ENCODE results near the gene ZNF500. TPM values are rescaled to one million over a fixed set of nuclear protein-coding genes. Genes with fewer than 3 reads are reported as not detected.

Gene ZNF500
- polyA plus RNA-seq (2011; rRNA removed) (4.6 and 4.7 TPM in 2 replicates), polyA plus RNA-seq (2017; fragmentation: RNase III; extraction: RNeasy Plus Mini Kit Qiagen cat#74134 plus additional on column Dnase treatment) (5.2 to 6.7 TPM (median 6.4 TPM) in 3 replicates), polyA minus RNA-seq (2011; rRNA and poly(A)+ RNA removed) (6.6 and 8.1 TPM in 2 replicates)
- 5.5 and 8.8 TPM in 2 replicates for polyA plus RNA-seq (2012; cell fraction: cytosol; rRNA removed)
- 18.1 and 24.3 TPM in 2 replicates for polyA plus RNA-seq (2012; cell fraction: nucleus; rRNA removed)

- TF ChIP-seq CHD2 (IDR thresholded peaks at IDR 0.05; ENCODE audit: low read length, partially characterized antibody) (no peak), MAFK (IDR thresholded peaks at IDR 0.05; ENCODE audit: partially characterized antibody) (no peak), JUN (IDR thresholded peaks at IDR 0.05) (peak; percentile 50 to 70; a peak in 4 of 5 replicates), GATA3 (IDR thresholded peaks at IDR 0.05; ENCODE audit: borderline replicate concordance) (peak; percentile 30; the same call in 1 of the 2 replicates), MAX (IDR thresholded peaks at IDR 0.05) (peak; percentile 87), PHF8 (IDR thresholded peaks at IDR 0.05; ENCODE audit: borderline replicate concordance, low read depth) (peak; percentile 89), RFX5 (IDR thresholded peaks at IDR 0.05) (0 out of 2 replicates have a peak, but pooled peaks have one; percentile 52), POLR2AphosphoS2 (conservative IDR thresholded peaks at IDR 0.05; ENCODE audit: low read length) (no peak), NR3C1 (IDR thresholded peaks at IDR 0.05) (no peak), KDM1A (IDR thresholded peaks at IDR 0.05; ENCODE audit: low read depth) (peak; percentile 63; the same call in 1 of the 2 replicates), CBX8 (IDR thresholded peaks at IDR 0.05) (no peak), POLR2A (IDR thresholded peaks at IDR 0.05; ENCODE audit: low read length) (peak; percentile 75), MYC (IDR thresholded peaks at IDR 0.05; ENCODE audit: borderline replicate concordance, low read length) (peak; percentile 58; the same call in 1 of the 2 replicates), KDM5A (IDR thresholded peaks at IDR 0.05) (peak; percentile 61; the same call in 1 of the 2 replicates), TFCP2L1 (CRISPR knock-in tag; IDR thresholded peaks at IDR 0.05) (no peak), HOXB5 (CRISPR knock-in tag; IDR thresholded peaks at IDR 0.05) (no peak), RCOR1 (IDR thresholded peaks at IDR 0.05; ENCODE audit: low read depth, low read length) (no peak)
- TF ChIP-seq, protein P1, sequence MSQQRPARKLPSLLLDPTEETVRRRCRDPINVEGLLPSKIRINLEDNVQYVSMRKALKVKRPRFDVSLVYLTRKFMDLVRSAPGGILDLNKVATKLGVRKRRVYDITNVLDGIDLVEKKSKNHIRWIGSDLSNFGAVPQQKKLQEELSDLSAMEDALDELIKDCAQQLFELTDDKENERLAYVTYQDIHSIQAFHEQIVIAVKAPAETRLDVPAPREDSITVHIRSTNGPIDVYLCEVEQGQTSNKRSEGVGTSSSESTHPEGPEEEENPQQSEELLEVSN (IDR thresholded peaks at IDR 0.05; ENCODE audit: borderline replicate concordance, low read depth) = peak; percentile 62; the same call in 1 of the 2 replicates
- TF ChIP-seq, protein P2, sequence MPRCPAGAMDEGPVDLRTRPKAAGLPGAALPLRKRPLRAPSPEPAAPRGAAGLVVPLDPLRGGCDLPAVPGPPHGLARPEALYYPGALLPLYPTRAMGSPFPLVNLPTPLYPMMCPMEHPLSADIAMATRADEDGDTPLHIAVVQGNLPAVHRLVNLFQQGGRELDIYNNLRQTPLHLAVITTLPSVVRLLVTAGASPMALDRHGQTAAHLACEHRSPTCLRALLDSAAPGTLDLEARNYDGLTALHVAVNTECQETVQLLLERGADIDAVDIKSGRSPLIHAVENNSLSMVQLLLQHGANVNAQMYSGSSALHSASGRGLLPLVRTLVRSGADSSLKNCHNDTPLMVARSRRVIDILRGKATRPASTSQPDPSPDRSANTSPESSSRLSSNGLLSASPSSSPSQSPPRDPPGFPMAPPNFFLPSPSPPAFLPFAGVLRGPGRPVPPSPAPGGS (IDR thresholded peaks at IDR 0.05) = peak; percentile 61; the same call in 1 of the 3 replicates
- POLR2A ChIA-PET = interaction anchor here (1.3 to 2.3 kb wide), 3 partner anchors 32 to 151 kb away, joined by 3 to 25 read pairs (median 5); partner anchors contain the start of genes ANKS3 and DNAAF8
- CTCF ChIA-PET = interaction anchor here (0.7 to 1.2 kb wide), 4 partner anchors 103 to 189 kb away, joined by 3 to 5 read pairs (median 3); no protein-coding TSS in a partner anchor
- H3K4me1 ChIP-seq = peaks cover 17% of the 10 kb centered on the region; the same call in 2 of the 3 replicates
- no peaks in the 10 kb centered on the region for H3K9me3 ChIP-seq
- peak; percentile 96 to 97 for DNase-seq (ENCODE audit: low read depth in 1 of 2, low spot score in 1 of 2)
- H3K4me2 ChIP-seq = peak within 1 kb of the TSS; percentile 86
- no peak for FAIRE-seq
- peak within 1 kb of the TSS; percentile 81 for H3K4me3 ChIP-seq
- peak within 1 kb of the TSS; percentile 84 to 98 for H3K27ac ChIP-seq
- WGBS (ENCODE audit: missing lambda C conversion rate) = 2% methylated on average over 17 of the region's 72 CpGs
- peak; percentile 86 to 94 for ATAC-seq
These were observed at the start of gene ZNF500 for GRCh38 chr16:4766875-4767628. TSS of gene ZNF500 (minus strand) at chr16:4767162. CDS start at chr16:4765978, 1,184 bp downstream.

DNA sequence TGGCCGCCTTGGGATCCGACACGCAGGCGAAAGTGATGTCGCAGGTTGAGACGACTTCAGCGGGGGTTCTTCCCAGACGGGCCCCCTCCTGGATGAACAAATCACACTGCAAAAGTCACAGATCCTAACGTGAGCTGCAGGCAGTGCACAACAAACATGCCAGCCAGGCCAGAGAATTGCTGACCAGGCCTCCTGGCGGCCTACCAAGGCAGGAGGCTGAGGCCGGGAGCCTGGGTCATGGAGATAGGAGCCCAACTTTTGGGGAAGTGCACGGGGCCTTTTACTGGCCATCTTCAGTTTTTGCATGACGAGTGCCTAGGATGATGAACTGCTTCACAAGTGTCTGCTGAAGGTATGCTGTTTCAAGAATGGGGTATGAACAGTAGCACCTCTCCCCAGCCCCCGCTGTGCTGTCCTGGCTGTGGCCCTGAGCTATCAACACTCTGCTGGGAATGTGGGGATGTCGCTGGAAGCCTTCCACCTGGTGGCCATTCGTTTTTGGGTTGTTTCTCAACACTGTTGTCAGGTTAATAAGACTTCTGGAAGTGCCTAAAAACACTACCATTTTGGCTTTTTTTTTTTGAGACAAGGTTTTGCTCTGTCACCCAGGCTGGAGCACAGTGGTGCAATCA, 47.7 kb upstream of the ZNF500 start:
- POLR2A ChIA-PET = interaction anchor here (0.7 kb wide), 1 partner anchor 120 kb away, joined by 3 read pairs; no protein-coding TSS in a partner anchor
- CTCF ChIA-PET = interaction anchor here (0.6 to 2.2 kb wide), 4 partner anchors 13 to 307 kb away, joined by 3 to 8 read pairs (median 5); partner anchors contain the start of gene ROGDI
- Histone ChIP-seq H3K4me2 (no peak overlapping the region), H3K27ac (no peak overlapping the region), H3K4me3 (no peak overlapping the region), H3K9me3 (no peaks in the 10 kb centered on the region), H3K4me1 (no peaks in the 10 kb centered on the region)
- TF ChIP-seq ESRRA (IDR thresholded peaks at IDR 0.05; ENCODE audit: borderline replicate concordance, low read length) (no peak), EHMT2 (IDR thresholded peaks at IDR 0.05; ENCODE audit: low read depth) (no peak), POLR2A (IDR thresholded peaks at IDR 0.05; ENCODE audit: low read length) (no peak), BHLHE40 (IDR thresholded peaks at IDR 0.05; ENCODE audit: low read depth, low read length) (no peak), EHF (CRISPR knock-in tag; IDR thresholded peaks at IDR 0.05) (no peak), FOXS1 (CRISPR knock-in tag; IDR thresholded peaks at IDR 0.05) (no peak)
- 85% methylated on average over 16 of the region's 16 CpGs for WGBS (ENCODE audit: missing lambda C conversion rate)
- no peak for DNase-seq (ENCODE audit: low read depth in 1 of 2, low spot score in 1 of 2)
- no peak for FAIRE-seq
- peak; percentile 38 to 51; a peak in 2 of 6 replicates for ATAC-seq

Data from A549 (cell line).